ENCODE results near the gene FBLN2. TPM values are rescaled to one million over a fixed set of nuclear protein-coding genes. Genes with fewer than 3 reads are reported as not detected.

The FBLN2 gene
- polyA plus RNA-seq, 2 of the 4 experiments (the other 2 are of a cell fraction), result 1.1 to 2.7 TPM

GRCh38 chr3:13545952-13546454 is 2.9 kb upstream of the FBLN2 start:
- peaks cover 45% of the 10 kb centered on the region for H3K4me1 ChIP-seq
- ChIA-PET POLR2A (no interaction called here), CTCF (interaction anchor here (0.6 to 2.6 kb wide), 6 partner anchors 11 to 103 kb away, joined by 3 to 12 read pairs (median 4); no protein-coding TSS in a partner anchor)
- no peak overlapping the region for H3K4me2 ChIP-seq
- peak overlapping the region; percentile 2 to 86; a peak in 3 of 6 replicates for H3K27ac ChIP-seq
- ATAC-seq (no peak), DNase-seq (ENCODE audit: low read depth in 1 of 2, low spot score in 1 of 2) (no peak), FAIRE-seq (no peak)
- TF ChIP-seq POLR2A (IDR thresholded peaks at IDR 0.05; ENCODE audit: low read length) (no peak), TFCP2L1 (CRISPR knock-in tag; IDR thresholded peaks at IDR 0.05) (no peak), ESRRA (IDR thresholded peaks at IDR 0.05; ENCODE audit: borderline replicate concordance, low read length) (no peak), FOSL2 (IDR thresholded peaks at IDR 0.05) (no peak), FOSL2 (CRISPR knock-in tag; IDR thresholded peaks at IDR 0.05) (no peak)
- H3K4me3 ChIP-seq, result no peak overlapping the region
- peaks cover 10% of the 10 kb centered on the region; the same call in 2 of the 3 replicates for H3K9me3 ChIP-seq
- WGBS (ENCODE audit: missing lambda C conversion rate), result 75% methylated on average over 9 of the region's 9 CpGs

- H3K4me1 ChIP-seq, result peaks cover 45% of the 10 kb centered on the region
- DNase-seq (ENCODE audit: low read depth in 1 of 2, low spot score in 1 of 2) (peak in 1 of 2 experiments; percentile 35), ATAC-seq (peak in 1 of 2 experiments; percentile 24; a peak in 2 of 6 replicates), FAIRE-seq (no peak)
- H3K27ac ChIP-seq, result peak overlapping the region; percentile 19 to 86; a peak in 3 of 6 replicates
- 79% methylated on average over 8 of the region's 9 CpGs for WGBS (ENCODE audit: missing lambda C conversion rate)
- CTCF ChIA-PET, result interaction anchor here (1.0 to 2.6 kb wide), 7 partner anchors 12 to 103 kb away, joined by 3 to 12 read pairs (median 4); no protein-coding TSS in a partner anchor
- H3K9me3 ChIP-seq, result peaks cover 4% of the 10 kb centered on the region; the same call in 2 of the 3 replicates
- H3K4me3 ChIP-seq, result no peak overlapping the region
- POLR2A ChIA-PET, result no interaction called here
- no peak overlapping the region; the same call in 2 of the 3 replicates for H3K4me2 ChIP-seq
- TF ChIP-seq TFCP2L1 (CRISPR knock-in tag; IDR thresholded peaks at IDR 0.05) (no peak), KDM1A (IDR thresholded peaks at IDR 0.05; ENCODE audit: low read depth) (no peak), ZNF302 (CRISPR knock-in tag; IDR thresholded peaks at IDR 0.05) (no peak), CHD4 (IDR thresholded peaks at IDR 0.05; ENCODE audit: borderline replicate concordance) (no peak), ESRRA (IDR thresholded peaks at IDR 0.05; ENCODE audit: borderline replicate concordance, low read length) (no peak), HOXB13 (CRISPR knock-in tag; IDR thresholded peaks at IDR 0.05; ENCODE audit: low read depth) (no peak), KDM5A (IDR thresholded peaks at IDR 0.05) (no peak), ATOH8 (CRISPR knock-in tag; IDR thresholded peaks at IDR 0.05; ENCODE audit: low read depth) (no peak)
These were observed 2.2 kb upstream of the FBLN2 start for GRCh38 chr3:13546667-13547171.

GRCh38 chr3:13547591-13548371 is 1.1 kb upstream of the FBLN2 start:
- no peak for DNase-seq (ENCODE audit: low read depth in 1 of 2, low spot score in 1 of 2)
- TF ChIP-seq RNF2 (IDR thresholded peaks at IDR 0.05; ENCODE audit: borderline replicate concordance, low read depth), result no peak
- TF ChIP-seq KDM5A (IDR thresholded peaks at IDR 0.05), result no peak
- TF ChIP-seq ELK1 (IDR thresholded peaks at IDR 0.05; ENCODE audit: low read depth, low read length), result no peak
- no peak for TF ChIP-seq RCOR1 (IDR thresholded peaks at IDR 0.05; ENCODE audit: low read depth, low read length)
- no peak for TF ChIP-seq BCL3 (IDR thresholded peaks at IDR 0.05)
- TF ChIP-seq CTCF (IDR thresholded peaks at IDR 0.05), result no peak
- no peak for TF ChIP-seq RAD21 (conservative IDR thresholded peaks at IDR 0.05 in 1 of 2, IDR thresholded peaks at IDR 0.05 in 1 of 2)
- TF ChIP-seq NR3C1 (IDR thresholded peaks at IDR 0.05), result no peak
- no peak for TF ChIP-seq MAFK (IDR thresholded peaks at IDR 0.05; ENCODE audit: partially characterized antibody)
- TF ChIP-seq CHD2 (IDR thresholded peaks at IDR 0.05; ENCODE audit: low read length, partially characterized antibody), result no peak
- no peak for FAIRE-seq
- Histone ChIP-seq H3K9me3 (no peaks in the 10 kb centered on the region), H3K4me2 (peak overlapping the region; percentile 64; the same call in 2 of the 3 replicates), H3K27ac (peak overlapping the region in 1 of 2 experiments; percentile 82; a peak in 2 of 6 replicates), H3K4me1 (peaks cover 45% of the 10 kb centered on the region), H3K4me3 (no peak overlapping the region)
- WGBS (ENCODE audit: missing lambda C conversion rate), result 89% methylated on average over 9 of the region's 10 CpGs
- POLR2A ChIA-PET, result no interaction called here
- CTCF ChIA-PET, result interaction anchor here (0.5 to 2.0 kb wide), 7 partner anchors 11 to 102 kb away, joined by 3 to 7 read pairs (median 4); no protein-coding TSS in a partner anchor
- peak in 1 of 2 experiments; percentile 6; a peak in 1 of 6 replicates for ATAC-seq

Data from A549 (cell line).